Trophoblast cell (in vitro differentiated cells and primary cell): ENCODE results near the gene SLC36A1.

Source experiments
- DNase-seq, 2 donors: peaks; one replicate each; pipeline ENCODE4 v3.0.0-alpha.2; 2016
- H2AFZ ChIP-seq: 2 replicates; pipeline ENCODE4 v1.6.1; 2013; ENCODE audit warnings: low read length, moderate library complexity, mild to moderate bottlenecking; ENCODE audit not compliant: insufficient read depth, poor library complexity
- H2AK5ac ChIP-seq: 2 replicates; pipeline ENCODE4 v1.6.1; 2013; ENCODE audit warnings: mild to moderate bottlenecking, low read length
- H2BK120ac ChIP-seq: 2 replicates; pipeline ENCODE4 v1.6.1; 2013; ENCODE audit warnings: low read length, mild to moderate bottlenecking, moderate library complexity; ENCODE audit not compliant: insufficient read depth, poor library complexity
- H2BK12ac ChIP-seq: 2 replicates; pipeline ENCODE4 v1.6.1; 2013; ENCODE audit warnings: mild to moderate bottlenecking, low read length, moderate library complexity
- H2BK5ac ChIP-seq: 2 replicates; pipeline ENCODE4 v1.6.1; 2013; ENCODE audit warnings: low read length, low read depth, moderate library complexity, mild to moderate bottlenecking; ENCODE audit not compliant: poor library complexity
- H3K14ac ChIP-seq: 2 replicates; pipeline ENCODE4 v1.6.1; 2013; ENCODE audit warnings: mild to moderate bottlenecking, low read length
- H3K18ac ChIP-seq: 2 replicates; pipeline ENCODE4 v1.6.1; 2013; ENCODE audit warnings: mild to moderate bottlenecking, low read length
- H3K23ac ChIP-seq: 2 replicates; pipeline ENCODE4 v1.6.1; 2013; ENCODE audit warnings: low read length
- H3K27ac ChIP-seq: 2 replicates; pipeline ENCODE4 v1.5.1; 2013; ENCODE audit warnings: low read depth, mild to moderate bottlenecking, inconsistent platforms, low read length, moderate library complexity
- H3K27me3 ChIP-seq: 2 replicates; pipeline ENCODE4 v1.6.1; 2013; ENCODE audit warnings: inconsistent platforms, mild to moderate bottlenecking, low read length, moderate library complexity; ENCODE audit not compliant: insufficient read depth
- H3K36me3 ChIP-seq, 2 experiments: 1 replicate in 1 of 2; 2 replicates in 1 of 2; pipeline ENCODE4 v1.6.1; 2013; ENCODE audit warnings: low read length in 2 of 2, mild to moderate bottlenecking in 2 of 2, moderate library complexity in 1 of 2; ENCODE audit not compliant: insufficient read depth in 2 of 2, control insufficient read depth in 1 of 2
- H3K4ac ChIP-seq: 2 replicates; pipeline ENCODE4 v1.6.1; 2013; ENCODE audit warnings: low read depth, mild to moderate bottlenecking, low read length, moderate library complexity
- H3K4me1 ChIP-seq, 2 experiments: 1 replicate in 1 of 2; 2 replicates in 1 of 2; pipeline ENCODE4 v1.6.1; 2013; ENCODE audit warnings: low read length in 2 of 2, mild to moderate bottlenecking in 2 of 2, moderate library complexity in 1 of 2; ENCODE audit not compliant: insufficient read depth in 2 of 2, control insufficient read depth in 1 of 2
- H3K4me2 ChIP-seq: 2 replicates; pipeline ENCODE4 v1.6.1; 2013; ENCODE audit warnings: inconsistent platforms, mild to moderate bottlenecking, low read length, moderate library complexity
- H3K4me3 ChIP-seq: 2 replicates; pipeline ENCODE4 v1.5.1; 2013; ENCODE audit warnings: mild to moderate bottlenecking, low read depth, low read length, inconsistent platforms
- H3K79me1 ChIP-seq: one replicate; pipeline ENCODE4 v1.6.1; 2013; ENCODE audit warnings: low read length
- H3K79me2 ChIP-seq: 2 replicates; pipeline ENCODE4 v1.6.1; 2013; ENCODE audit warnings: low read length, mild to moderate bottlenecking; ENCODE audit not compliant: control insufficient read depth, insufficient read depth, poor library complexity
- H3K9ac ChIP-seq: 2 replicates; pipeline ENCODE4 v1.6.1; 2013; ENCODE audit warnings: mild to moderate bottlenecking, low read length
- H3K9me3 ChIP-seq: 2 replicates; pipeline ENCODE4 v1.6.1; 2013; ENCODE audit warnings: low read depth, mild to moderate bottlenecking, control low read depth, inconsistent platforms, low read length; ENCODE audit not compliant: insufficient read depth
- H4K12ac ChIP-seq: 2 replicates; pipeline ENCODE4 v1.6.1; 2013; ENCODE audit warnings: low read depth, mild to moderate bottlenecking, low read length, moderate library complexity
- H4K8ac ChIP-seq: 2 replicates; pipeline ENCODE4 v1.6.1; 2013; ENCODE audit warnings: low read depth, mild to moderate bottlenecking, low read length, moderate library complexity
- H4K91ac ChIP-seq: one replicate; pipeline ENCODE4 v1.6.1; 2013; ENCODE audit warnings: low read depth, mild to moderate bottlenecking, low read length, moderate library complexity
- WGBS: extraction: QIAGEN DNeasy Blood & Tissue Kit; methylation state at CpG from one replicate; pipeline ENCODE4 v1.1.7; 2013; ENCODE audit warnings: missing lambda C conversion rate; ENCODE audit not compliant: insufficient read length, insufficient coverage; ENCODE audit errors: extremely low coverage; 5-methylcytosine and 5-hydroxymethylcytosine counted together

The SLC36A1 gene

GRCh38 chr5:151528996-151529395, 81.6 kb downstream of the SLC36A1 start:
- no peak overlapping the region for H4K91ac ChIP-seq
- no peak overlapping the region for H4K12ac ChIP-seq
- DNase-seq, result no peak
- no peak overlapping the region for H2AK5ac ChIP-seq
- no peak overlapping the region for H3K9ac ChIP-seq
- H2BK120ac ChIP-seq, result no peak overlapping the region
- no peak overlapping the region for H3K4ac ChIP-seq
- no peak overlapping the region for H2BK5ac ChIP-seq
- H3K4me1 ChIP-seq, result peaks cover 0 to 2% of the 10 kb centered on the region in 2 experiments
- H3K79me1 ChIP-seq, result no peaks in the 10 kb centered on the region
- WGBS, result no CpG with 5 or more reads among the region's 7 CpGs
- no peak overlapping the region for H2BK12ac ChIP-seq
- H3K4me3 ChIP-seq, result no peak overlapping the region
- H3K18ac ChIP-seq, result no peak overlapping the region
- H3K27ac ChIP-seq, result no peak overlapping the region
- H3K4me2 ChIP-seq, result no peak overlapping the region
- H4K8ac ChIP-seq, result no peak overlapping the region
- no peaks in the 10 kb centered on the region for H3K9me3 ChIP-seq
- no peak overlapping the region for H3K23ac ChIP-seq
- H3K79me2 ChIP-seq, result no peaks in the 10 kb centered on the region
- H3K27me3 ChIP-seq, result no peaks in the 10 kb centered on the region
- H3K14ac ChIP-seq, result no peak overlapping the region
- H2AFZ ChIP-seq, result no peak overlapping the region
- no peaks in the 10 kb centered on the region for H3K36me3 ChIP-seq

- Histone ChIP-seq H3K4ac (no peak overlapping the region), H2AK5ac (no peak overlapping the region), H4K12ac (no peak overlapping the region), H3K4me3 (no peak overlapping the region), H3K27me3 (no peaks in the 10 kb centered on the region), H3K79me1 (no peaks in the 10 kb centered on the region), H2BK5ac (no peak overlapping the region), H3K79me2 (no peaks in the 10 kb centered on the region), H3K4me1 (peaks cover 0 to 2% of the 10 kb centered on the region in 2 experiments), H3K36me3 (no peaks in the 10 kb centered on the region), H3K9ac (no peak overlapping the region), H2BK12ac (no peak overlapping the region), H3K9me3 (no peaks in the 10 kb centered on the region), H3K4me2 (no peak overlapping the region), H4K8ac (no peak overlapping the region), H3K14ac (no peak overlapping the region), H2AFZ (no peak overlapping the region), H3K27ac (no peak overlapping the region), H3K18ac (no peak overlapping the region), H3K23ac (no peak overlapping the region), H2BK120ac (no peak overlapping the region), H4K91ac (no peak overlapping the region)
- no peak for DNase-seq
- WGBS, result no CpG with 5 or more reads among the region's 30 CpGs
Observed at GRCh38 chr5:151531581-151531980, 84.2 kb downstream of the SLC36A1 start.

- Histone ChIP-seq H3K14ac (no peak overlapping the region), H3K36me3 (no peaks in the 10 kb centered on the region), H3K4me1 (peaks cover 0 to 2% of the 10 kb centered on the region in 2 experiments), H3K4ac (no peak overlapping the region), H3K27ac (no peak overlapping the region), H3K18ac (no peak overlapping the region), H4K91ac (no peak overlapping the region), H2BK12ac (no peak overlapping the region), H3K4me3 (no peak overlapping the region), H4K8ac (no peak overlapping the region), H2AFZ (no peak overlapping the region), H2AK5ac (no peak overlapping the region), H2BK5ac (no peak overlapping the region), H3K79me1 (no peaks in the 10 kb centered on the region), H3K4me2 (no peak overlapping the region), H3K9ac (no peak overlapping the region), H2BK120ac (no peak overlapping the region), H3K9me3 (no peaks in the 10 kb centered on the region), H4K12ac (no peak overlapping the region), H3K27me3 (no peaks in the 10 kb centered on the region), H3K23ac (no peak overlapping the region), H3K79me2 (no peaks in the 10 kb centered on the region)
- no CpG with 5 or more reads among the region's 4 CpGs for WGBS
- no peak for DNase-seq
Observed at GRCh38 chr5:151532416-151532815, 85.0 kb downstream of the SLC36A1 start.

GRCh38 chr5:151534350-151534749, 86.9 kb downstream of the SLC36A1 start:
- Histone ChIP-seq H3K14ac (no peak overlapping the region), H4K91ac (no peak overlapping the region), H3K9me3 (no peaks in the 10 kb centered on the region), H3K23ac (no peak overlapping the region), H3K4me3 (no peak overlapping the region), H3K27me3 (no peaks in the 10 kb centered on the region), H3K4ac (no peak overlapping the region), H4K12ac (no peak overlapping the region), H3K18ac (no peak overlapping the region), H3K79me1 (no peaks in the 10 kb centered on the region), H3K4me1 (peaks cover 0 to 3% of the 10 kb centered on the region in 2 experiments), H2AK5ac (no peak overlapping the region), H2BK12ac (no peak overlapping the region), H2BK120ac (no peak overlapping the region), H2AFZ (no peak overlapping the region), H3K27ac (no peak overlapping the region), H2BK5ac (no peak overlapping the region), H3K4me2 (no peak overlapping the region), H3K36me3 (no peaks in the 10 kb centered on the region), H3K79me2 (no peaks in the 10 kb centered on the region), H3K9ac (no peak overlapping the region), H4K8ac (no peak overlapping the region)
- no peak for DNase-seq
- WGBS, result no CpG with 5 or more reads among the region's 11 CpGs
